ENCODE measurements around the gene CAMK2B. TPM values are rescaled to one million over a fixed set of nuclear protein-coding genes. Genes with fewer than 3 reads are reported as not detected.

The CAMK2B gene
- total RNA-seq, 4 donors from 2014 or later = 0.44 to 5.1 (median 0.81) TPM

DNA sequence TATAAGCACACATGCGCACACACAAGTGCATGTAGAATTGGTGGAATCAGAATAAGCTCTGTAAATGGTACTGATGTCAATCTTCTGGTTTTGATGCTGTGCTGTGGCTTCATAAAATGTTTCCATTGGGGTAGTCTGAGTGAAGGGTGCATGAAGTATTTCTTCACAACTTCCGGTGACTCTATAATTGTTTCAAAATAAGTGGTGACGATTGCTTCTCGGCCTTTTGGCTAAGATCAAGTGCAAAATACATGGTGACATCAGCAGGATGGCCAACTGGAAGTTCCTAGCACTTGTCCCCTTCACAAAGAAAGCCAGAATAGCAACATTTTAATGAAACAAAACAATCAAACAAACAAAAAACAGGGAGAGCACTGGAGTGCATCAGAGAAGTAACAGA, 41.6 kb upstream of the CAMK2B start:
- TF ChIP-seq, protein P1, sequence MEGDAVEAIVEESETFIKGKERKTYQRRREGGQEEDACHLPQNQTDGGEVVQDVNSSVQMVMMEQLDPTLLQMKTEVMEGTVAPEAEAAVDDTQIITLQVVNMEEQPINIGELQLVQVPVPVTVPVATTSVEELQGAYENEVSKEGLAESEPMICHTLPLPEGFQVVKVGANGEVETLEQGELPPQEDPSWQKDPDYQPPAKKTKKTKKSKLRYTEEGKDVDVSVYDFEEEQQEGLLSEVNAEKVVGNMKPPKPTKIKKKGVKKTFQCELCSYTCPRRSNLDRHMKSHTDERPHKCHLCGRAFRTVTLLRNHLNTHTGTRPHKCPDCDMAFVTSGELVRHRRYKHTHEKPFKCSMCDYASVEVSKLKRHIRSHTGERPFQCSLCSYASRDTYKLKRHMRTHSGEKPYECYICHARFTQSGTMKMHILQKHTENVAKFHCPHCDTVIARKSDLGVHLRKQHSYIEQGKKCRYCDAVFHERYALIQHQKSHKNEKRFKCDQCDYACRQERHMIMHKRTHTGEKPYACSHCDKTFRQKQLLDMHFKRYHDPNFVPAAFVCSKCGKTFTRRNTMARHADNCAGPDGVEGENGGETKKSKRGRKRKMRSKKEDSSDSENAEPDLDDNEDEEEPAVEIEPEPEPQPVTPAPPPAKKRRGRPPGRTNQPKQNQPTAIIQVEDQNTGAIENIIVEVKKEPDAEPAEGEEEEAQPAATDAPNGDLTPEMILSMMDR (IDR thresholded peaks at IDR 0.05; ENCODE audit: low read depth) = no peak

DNA sequence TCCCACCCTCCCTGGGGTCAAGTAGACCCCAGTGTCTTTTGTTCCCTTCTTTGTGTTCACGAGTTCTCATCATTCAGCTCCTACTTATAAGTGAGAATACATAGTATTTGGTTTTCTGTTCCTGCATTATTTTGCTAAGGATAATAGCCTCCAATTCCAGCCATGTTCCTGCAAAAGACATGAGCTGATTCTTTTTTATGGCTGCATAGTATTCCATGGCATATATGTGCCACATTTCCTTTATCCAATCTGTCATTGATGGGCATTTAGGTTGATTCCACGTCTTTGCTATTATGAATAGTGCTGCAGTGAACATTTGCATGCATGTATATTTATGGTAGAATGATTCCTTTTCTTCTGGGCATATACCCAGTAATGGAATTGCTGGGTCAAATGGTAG, 28.3 kb upstream of the CAMK2B start:
- TF ChIP-seq, protein P1 (IDR thresholded peaks at IDR 0.05; ENCODE audit: low read depth) = no peak

DNA sequence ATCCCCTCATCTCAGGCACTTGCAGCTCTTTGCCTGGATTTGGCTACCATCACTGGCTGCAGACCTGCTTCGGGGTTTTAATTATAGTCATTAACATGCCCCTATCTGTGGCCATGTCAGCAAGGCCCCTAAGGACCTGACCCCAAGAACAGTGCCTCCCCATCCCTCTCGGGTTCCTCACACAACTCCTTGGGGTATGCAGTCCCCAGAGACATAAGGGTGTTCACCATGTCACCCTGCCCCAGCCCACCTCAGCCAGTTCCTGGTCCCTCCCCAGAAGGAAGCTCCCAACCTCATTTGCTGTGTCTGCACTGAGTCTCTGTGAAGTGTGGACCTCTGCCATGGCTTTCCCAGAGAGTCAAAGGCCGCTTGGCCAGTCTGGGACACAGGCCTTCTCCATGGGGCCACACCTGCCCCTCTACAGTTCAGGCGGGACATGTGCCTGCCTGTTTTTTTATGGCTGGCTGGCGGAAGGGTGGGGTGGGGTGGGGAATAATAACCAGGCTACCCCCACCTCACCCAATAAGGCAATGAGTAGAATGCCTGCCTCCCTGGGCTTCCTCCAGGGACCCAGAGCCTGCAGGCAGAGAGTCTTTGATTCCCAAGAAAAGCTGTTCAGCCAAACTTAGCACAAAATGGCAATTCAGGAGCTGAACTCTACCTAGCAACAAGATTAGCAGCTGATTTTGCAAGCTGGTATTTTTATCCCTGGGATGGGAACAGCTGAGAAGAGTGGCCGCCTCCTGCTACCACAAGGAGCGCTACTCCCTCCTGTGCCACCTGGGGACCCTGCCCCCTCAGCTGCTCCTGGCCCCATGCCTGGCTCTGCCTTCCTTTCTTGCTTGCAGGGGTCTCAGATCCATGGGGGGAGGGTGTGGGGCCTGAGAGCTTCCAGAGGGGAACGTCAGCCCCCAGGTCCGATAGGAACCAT, 23.7 kb upstream of the CAMK2B start:
- TF ChIP-seq, protein P1 (IDR thresholded peaks at IDR 0.05; ENCODE audit: low read depth) = no peak

DNA sequence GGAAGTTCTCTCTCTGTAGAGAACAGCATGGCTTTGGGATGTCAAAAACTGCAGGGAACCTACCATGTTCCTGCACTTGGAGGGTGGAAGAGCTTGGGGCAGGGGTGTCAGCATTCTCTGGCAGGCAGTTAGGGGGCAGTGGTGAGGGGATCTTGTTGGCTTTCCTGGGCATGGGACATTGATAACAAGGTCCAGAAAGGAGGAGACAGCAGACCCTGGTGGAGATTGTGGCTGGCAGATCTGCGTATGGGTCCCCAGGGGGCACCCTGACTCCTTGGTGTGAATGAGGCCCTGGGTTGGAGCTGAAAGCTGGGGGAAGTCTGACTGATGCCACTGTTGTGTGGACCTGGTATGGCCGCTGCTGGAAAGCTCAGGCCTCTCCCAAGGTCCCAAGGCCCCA, 22.9 kb upstream of the CAMK2B start:
- TF ChIP-seq, protein P1 (IDR thresholded peaks at IDR 0.05; ENCODE audit: low read depth) = no peak

DNA sequence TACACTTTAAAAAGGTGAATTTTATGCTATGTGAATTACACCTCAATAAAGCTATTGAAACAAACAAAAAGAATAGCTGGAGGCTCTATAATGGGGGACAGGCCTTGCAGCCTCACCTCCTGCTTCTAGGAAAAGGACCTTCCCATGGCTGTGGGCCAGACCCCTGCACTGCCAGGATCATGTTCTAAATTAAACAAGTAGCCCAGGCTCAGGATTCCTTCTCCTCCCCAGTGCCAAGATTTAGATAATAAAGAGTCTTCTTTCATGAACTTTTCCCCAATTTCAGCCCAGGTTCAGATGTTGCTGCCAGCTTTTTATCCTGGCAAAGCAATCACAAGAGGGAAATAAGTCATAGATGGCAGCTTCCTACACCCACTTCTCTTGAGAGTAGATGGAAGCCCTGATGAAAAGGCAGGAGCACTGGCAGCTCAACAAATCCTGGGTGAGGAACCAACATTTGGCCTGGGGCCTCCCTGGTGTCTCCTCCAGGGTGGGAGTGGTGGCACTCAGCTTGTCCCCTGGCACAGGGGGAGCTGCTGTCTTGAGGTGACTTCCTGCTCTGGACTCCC, 22.2 kb upstream of the CAMK2B start:
- TF ChIP-seq, protein P1 (IDR thresholded peaks at IDR 0.05; ENCODE audit: low read depth) = no peak

DNA sequence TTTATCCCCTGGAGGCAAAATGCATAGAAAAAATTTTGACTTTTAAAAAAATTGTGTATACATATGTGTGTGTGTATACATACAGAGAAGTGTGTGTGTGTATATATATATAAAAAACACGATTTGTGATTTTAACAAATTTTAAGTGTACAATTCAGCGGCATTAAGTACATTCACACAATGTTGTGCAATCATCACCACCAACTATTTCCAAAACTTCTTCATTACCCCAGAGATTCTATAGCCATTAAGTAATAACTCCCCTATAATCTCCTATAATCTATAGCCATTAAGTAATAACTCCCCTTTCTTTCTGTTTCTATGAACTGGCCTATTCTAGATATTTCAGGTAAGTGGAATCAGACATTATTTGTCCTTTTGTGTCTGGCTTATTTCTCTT, 20.7 kb upstream of the CAMK2B start:
- TF ChIP-seq, protein P1 (IDR thresholded peaks at IDR 0.05; ENCODE audit: low read depth) = no peak

DNA sequence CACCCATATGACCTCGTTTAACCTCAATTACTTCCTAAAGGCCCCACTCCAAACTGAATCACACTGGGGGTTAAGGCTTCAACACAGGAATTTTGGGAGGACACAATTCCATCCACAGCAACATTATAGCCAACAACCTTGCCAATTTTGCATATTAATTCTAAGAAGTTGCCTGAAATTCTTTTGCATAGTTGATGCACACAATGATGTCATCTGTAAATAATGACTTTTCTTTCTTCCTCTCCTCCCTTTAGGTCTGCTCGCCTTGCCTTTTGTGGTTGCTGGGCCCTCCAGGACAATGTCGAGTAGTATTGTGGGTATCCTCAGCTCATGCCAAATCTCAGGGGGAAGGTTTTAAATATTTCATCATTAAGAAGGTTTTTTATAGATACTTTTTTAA, 16.0 kb upstream of the CAMK2B start:
- TF ChIP-seq, protein P1 (IDR thresholded peaks at IDR 0.05; ENCODE audit: low read depth) = no peak

Measured in subcutaneous adipose tissue (tissue), 4 donors.